IMR-90 (cell line): Measurements from ENCODE around the gene LGI2. TPM values are rescaled to one million over a fixed set of nuclear protein-coding genes. Genes with fewer than 3 reads are reported as not detected.

ENCODE experiments used
- ATAC-seq: fragments of 200-7000 bp; cut with Tn5 transposase; 2 replicates; pipeline ENCODE4 v1.9.1; 2020; ENCODE audit warnings: low read depth, mild to moderate bottlenecking, moderate library complexity
- BruUV-seq: library from RNA; stranded (reverse); fragments of 400-500 nt; replicated peaks from 2 replicates; lab custom pipeline; 2021; lab: Mats Ljungman, UMichigan
- CTCF ChIA-PET: fragments of 300-600 bp; formaldehyde crosslinking; extraction: SDS; loops from one replicate; lab custom pipeline; 2021; ENCODE audit warnings: antibody characterized with exemption; lab: Yijun Ruan, JAX
- POLR2A ChIA-PET: fragments of 300-600 bp; sonication (Branson Sonifier 250); formaldehyde crosslinking; loops from one replicate; lab custom pipeline; 2022; ENCODE audit warnings: antibody characterized with exemption; ENCODE audit not compliant: unreplicated experiment; lab: Charles Lee
- DNase-seq: peaks from one replicate; pipeline ENCODE4 v3.0.0; 2013
- H2AFZ ChIP-seq: replicated peaks from 2 replicates; pipeline ENCODE3; 2013; ENCODE audit warnings: low read length, mild to moderate bottlenecking; ENCODE audit not compliant: poor library complexity
- H2AK5ac ChIP-seq: 2 replicates; pipeline ENCODE4 v1.6.1; 2013; ENCODE audit warnings: low read depth, low read length, inconsistent platforms
- H2AK9ac ChIP-seq: replicated peaks from 2 replicates; pipeline ENCODE3; 2013; ENCODE audit warnings: mild to moderate bottlenecking, low read depth, low read length, moderate library complexity; ENCODE audit not compliant: poor library complexity
- H2BK120ac ChIP-seq: 2 replicates; pipeline ENCODE4 v1.6.1; 2013; ENCODE audit warnings: low read depth, low read length, inconsistent platforms
- H2BK15ac ChIP-seq: 3 replicates; pipeline ENCODE4 v1.6.1; 2013; ENCODE audit warnings: low read depth, low read length, inconsistent platforms
- H2BK20ac ChIP-seq: 2 replicates; pipeline ENCODE4 v1.6.1; 2013; ENCODE audit warnings: low read depth, mild to moderate bottlenecking, inconsistent platforms, low read length, moderate library complexity
- H2BK5ac ChIP-seq: 2 replicates; pipeline ENCODE4 v1.6.1; 2013; ENCODE audit warnings: mild to moderate bottlenecking, low read depth, low read length, inconsistent platforms; ENCODE audit not compliant: poor library complexity, severe bottlenecking
- H3K14ac ChIP-seq: replicated peaks from 2 replicates; pipeline ENCODE4 v1.6.1; 2013; ENCODE audit warnings: low read depth, low read length, inconsistent platforms
- H3K18ac ChIP-seq: 2 replicates; pipeline ENCODE4 v1.6.1; 2013; ENCODE audit warnings: low read depth, low read length, control low read depth
- H3K23ac ChIP-seq: 2 replicates; pipeline ENCODE4 v1.6.1; 2013; ENCODE audit warnings: low read depth, low read length, inconsistent platforms
- H3K27ac ChIP-seq: 2 replicates; pipeline ENCODE4 v1.5.1; 2013; ENCODE audit warnings: mild to moderate bottlenecking, control low read depth, low read length; ENCODE audit not compliant: insufficient read depth
- H3K27me3 ChIP-seq: 2 replicates; pipeline ENCODE4 v1.6.1; 2013; ENCODE audit warnings: low read length; ENCODE audit not compliant: control insufficient read depth, insufficient read depth
- H3K36me3 ChIP-seq: 2 replicates; pipeline ENCODE4 v1.6.1; 2013; ENCODE audit warnings: low read length, mixed read lengths; ENCODE audit not compliant: control insufficient read depth, insufficient read depth
- H3K4ac ChIP-seq: 2 replicates; pipeline ENCODE4 v1.6.1; 2013; ENCODE audit warnings: low read depth, low read length, inconsistent platforms
- H3K4me1 ChIP-seq: 2 replicates; pipeline ENCODE4 v1.6.1; 2013; ENCODE audit warnings: low read length, mixed read lengths; ENCODE audit not compliant: control insufficient read depth, insufficient read depth
- H3K4me2 ChIP-seq: 2 replicates; pipeline ENCODE4 v1.6.1; 2013; ENCODE audit warnings: low read depth, mild to moderate bottlenecking, control low read depth, low read length, moderate library complexity
- H3K4me3 ChIP-seq: 2 replicates; pipeline ENCODE4 v1.5.1; 2013; ENCODE audit warnings: low read depth, mild to moderate bottlenecking, control low read depth, low read length, moderate library complexity; ENCODE audit not compliant: insufficient read depth
- H3K56ac ChIP-seq: 2 replicates; pipeline ENCODE4 v1.6.1; 2013; ENCODE audit warnings: low read length, inconsistent platforms; ENCODE audit not compliant: insufficient read depth; ENCODE audit errors: extremely low read depth
- H3K79me1 ChIP-seq, 2 experiments: 2 replicates each; pipeline ENCODE4 v1.6.1; 2013; ENCODE audit warnings: low read length in 2 of 2, inconsistent platforms in 1 of 2, low read depth in 1 of 2
- H3K9ac ChIP-seq: 2 replicates; pipeline ENCODE4 v1.6.1; 2013; ENCODE audit warnings: low read depth, low read length, control low read depth
- H3K9me1 ChIP-seq: 2 replicates; pipeline ENCODE4 v1.6.1; 2013; ENCODE audit warnings: low read length, inconsistent platforms; ENCODE audit not compliant: insufficient read depth
- H3K9me3 ChIP-seq: 2 replicates; pipeline ENCODE4 v1.6.1; 2013; ENCODE audit warnings: low read length; ENCODE audit not compliant: control insufficient read depth, insufficient read depth
- H4K20me1 ChIP-seq: 2 replicates; pipeline ENCODE4 v1.6.1; 2013; ENCODE audit warnings: low read length, inconsistent platforms; ENCODE audit not compliant: insufficient read depth
- H4K5ac ChIP-seq: 2 replicates; pipeline ENCODE4 v1.6.1; 2013; ENCODE audit warnings: mild to moderate bottlenecking, low read depth, low read length, control low read depth
- H4K8ac ChIP-seq, 2 experiments: 2 replicates each; pipeline ENCODE4 v1.6.1; 2013; ENCODE audit warnings: low read depth in 2 of 2, low read length in 2 of 2, control low read depth in 1 of 2, inconsistent platforms in 1 of 2
- H4K91ac ChIP-seq: 2 replicates; pipeline ENCODE4 v1.6.1; 2013; ENCODE audit warnings: low read depth, low read length, inconsistent platforms; ENCODE audit not compliant: insufficient read depth
- BHLHE40 ChIP-seq: fragments of 150-350 bp; IDR thresholded peaks from 2 replicates; pipeline ENCODE4 v1.6.1; 2016; ENCODE audit warnings: mild to moderate bottlenecking, low read depth, low read length
- CEBPB ChIP-seq: IDR thresholded peaks from 2 replicates; pipeline ENCODE4 v1.6.1; 2012; ENCODE audit warnings: low read depth, low read length, improper control_type of control experiment
- CHD1 ChIP-seq: IDR thresholded peaks from 2 replicates; pipeline ENCODE4 v1.6.1; 2012; ENCODE audit warnings: low read depth, low read length, improper control_type of control experiment
- FOS ChIP-seq: fragments of 150-350 bp; IDR thresholded peaks from 2 replicates; pipeline ENCODE4 v1.6.1; 2016; ENCODE audit warnings: low read depth, low read length
- MAFK ChIP-seq: IDR thresholded peaks from 2 replicates; pipeline ENCODE4 v1.6.1; 2012; ENCODE audit warnings: low read depth, low read length, improper control_type of control experiment
- MAZ ChIP-seq: IDR thresholded peaks from 2 replicates; pipeline ENCODE4 v1.6.1; 2012; ENCODE audit warnings: low read depth, mild to moderate bottlenecking, low read length, improper control_type of control experiment, moderate library complexity, borderline replicate concordance
- MXI1 ChIP-seq: IDR thresholded peaks from 2 replicates; pipeline ENCODE4 v1.6.1; 2012; ENCODE audit warnings: low read depth, mild to moderate bottlenecking, low read length, moderate library complexity, borderline replicate concordance
- NFE2L2 ChIP-seq: fragments of 150-350 bp; IDR thresholded peaks from 2 replicates; pipeline ENCODE4 v1.6.1; 2016; ENCODE audit warnings: low read depth, mild to moderate bottlenecking, low read length
- POLR2A ChIP-seq: IDR thresholded peaks from 2 replicates; pipeline ENCODE4 v1.6.1; 2012; ENCODE audit warnings: mild to moderate bottlenecking, low read depth, low read length
- RAD21 ChIP-seq: IDR thresholded peaks from 2 replicates; pipeline ENCODE4 v1.6.1; 2012; ENCODE audit warnings: low read length, improper control_type of control experiment
- RCOR1 ChIP-seq: IDR thresholded peaks from 2 replicates; pipeline ENCODE4 v1.6.1; 2012; ENCODE audit warnings: mild to moderate bottlenecking, low read length, improper control_type of control experiment; ENCODE audit not compliant: insufficient replicate concordance
- RFX5 ChIP-seq: IDR thresholded peaks from 2 replicates; pipeline ENCODE4 v1.8.0; 2012; ENCODE audit warnings: low read depth, mild to moderate bottlenecking, low read length, moderate library complexity
- SMC3 ChIP-seq: fragments of 150-350 bp; IDR thresholded peaks from 2 replicates; pipeline ENCODE4 v1.6.1; 2016; ENCODE audit warnings: low read depth, mild to moderate bottlenecking, antibody characterized with exemption, low read length, moderate library complexity
- WGBS, 2 experiments: methylation state at CpG; one replicate each; pipeline versions ENCODE4 v1.1.5 to v1.1.7; 2013; ENCODE audit warnings: missing lambda C conversion rate in 2 of 2; ENCODE audit not compliant: insufficient read length in 1 of 2; ENCODE audit errors: extremely low coverage in 2 of 2; 5-methylcytosine and 5-hydroxymethylcytosine counted together
- dilution Hi-C: fragments of 300-500 bp; cut with HindIII; formaldehyde crosslinking; loops from one replicate; pipeline ENCODE4 v1.14.3; 2018; ENCODE audit warnings: low sequenced_read_pairs; ENCODE audit not compliant: unreplicated experiment
- in situ Hi-C: fragments of 300-500 bp; cut with MboI; formaldehyde crosslinking; loops from 3 replicates; pipeline ENCODE4 v1.14.3; 2019; ENCODE audit warnings: low sequenced_read_pairs, inconsistent platforms, mixed read lengths
- intact Hi-C: fragments of 100-400 bp; cut with micrococcal nuclease; formaldehyde crosslinking; loops from 2 replicates; pipeline ENCODE4 v1.10.0; 2022
- polyA plus RNA-seq, 3 experiments: library from polyadenylated mRNA; depleted of rRNA; stranded (reverse); fragments of >200 nt; gene quantifications; 2 replicates each; pipeline ENCODE4 v1.2.3, GENCODE V29; 2012; ENCODE audit warnings: low replicate concordance in 1 of 3
- total RNA-seq: library from RNA; depleted of rRNA; stranded (reverse); fragments of >200 nt; gene quantifications from 2 replicates; pipeline ENCODE4 v1.2.3, GENCODE V29; 2012
- TF ChIP-seq, protein P1 (sequence below): fragments of 150-350 bp; IDR thresholded peaks from 2 replicates; pipeline ENCODE4 v1.6.1; 2016; ENCODE audit warnings: low read depth, mild to moderate bottlenecking, low read length, moderate library complexity, borderline replicate concordance
- TF ChIP-seq, protein P2 (sequence below): conservative IDR thresholded peaks from 2 replicates; pipeline ENCODE4 v1.5.1; 2012; ENCODE audit warnings: mild to moderate bottlenecking, low read depth, low read length, improper control_type of control experiment
- TF ChIP-seq, protein P3 (sequence below): fragments of 150-350 bp; IDR thresholded peaks from 2 replicates; pipeline ENCODE4 v1.6.1; 2017; ENCODE audit warnings: mild to moderate bottlenecking, antibody characterized with exemption, low read length, low read depth

Gene LGI2
- total and polyA plus RNA-seq, 2 of the 4 experiments (the other 2 are of a cell fraction) = not detected

DNA sequence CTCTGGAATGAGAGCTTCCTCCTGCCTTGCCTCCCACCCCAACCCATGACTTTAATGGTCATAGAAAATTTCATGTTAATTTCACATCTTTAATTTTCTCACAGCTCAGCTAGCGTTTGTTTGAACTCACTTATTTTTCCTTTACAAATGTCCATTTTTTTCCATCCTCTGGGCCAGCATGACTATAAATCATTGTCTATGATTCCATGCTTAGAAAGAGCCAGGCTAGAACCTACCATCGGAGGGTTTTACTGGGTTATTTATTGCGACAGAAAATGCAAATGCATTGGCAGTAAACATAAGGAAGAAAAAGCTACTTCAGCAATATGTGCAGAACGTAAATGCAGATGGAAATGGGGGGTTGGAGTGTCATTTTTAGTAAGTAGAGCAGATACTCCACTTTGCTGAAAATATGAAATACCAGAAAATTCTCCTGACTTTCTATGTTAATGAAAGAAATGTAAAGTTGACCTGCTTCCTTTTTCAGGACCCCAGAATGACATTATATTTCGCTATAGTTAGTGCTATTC is 37.1 kb downstream of the LGI2 start:
- in situ Hi-C loops (loop anchor here (25.0 kb wide), 1 partner anchor 369 kb away; no protein-coding TSS in a partner anchor), intact Hi-C loops (no loop called here), dilution Hi-C loops (no loop called here)
- no peak overlapping the region for H2AFZ ChIP-seq
- ATAC-seq (no peak), DNase-seq (no peak)
- no peaks in the 10 kb centered on the region for H4K20me1 ChIP-seq
- H3K4ac ChIP-seq = no peak overlapping the region
- no peak overlapping the region for H3K4me3 ChIP-seq
- H3K18ac ChIP-seq = no peak overlapping the region
- H3K56ac ChIP-seq = no peak overlapping the region
- H4K5ac ChIP-seq = no peak overlapping the region
- H2BK5ac ChIP-seq = no peak overlapping the region
- H3K27ac ChIP-seq = no peak overlapping the region
- H4K8ac ChIP-seq = no peak overlapping the region
- H2BK20ac ChIP-seq = no peak overlapping the region
- CTCF ChIA-PET = interaction anchor here (0.5 to 0.8 kb wide), 3 partner anchors 13 to 63 kb away, joined by 3 to 4 read pairs (median 3); no protein-coding TSS in a partner anchor
- no peak overlapping the region for H2BK15ac ChIP-seq
- no peak overlapping the region for H3K9ac ChIP-seq
- H4K91ac ChIP-seq = no peak overlapping the region
- no peak overlapping the region for H3K23ac ChIP-seq
- no CpG with 5 or more reads among the region's 5 CpGs for WGBS, 2 experiments
- H3K9me3 ChIP-seq = no peaks in the 10 kb centered on the region
- H2BK120ac ChIP-seq = no peak overlapping the region
- TF ChIP-seq MXI1 (no peak), NFE2L2 (no peak), RFX5 (no peak), SMC3 (no peak), MAFK (no peak), CEBPB (no peak), MAZ (no peak), BHLHE40 (no peak), RAD21 (no peak), CHD1 (no peak), POLR2A (no peak), RCOR1 (no peak), FOS (no peak)
- TF ChIP-seq, protein P1, sequence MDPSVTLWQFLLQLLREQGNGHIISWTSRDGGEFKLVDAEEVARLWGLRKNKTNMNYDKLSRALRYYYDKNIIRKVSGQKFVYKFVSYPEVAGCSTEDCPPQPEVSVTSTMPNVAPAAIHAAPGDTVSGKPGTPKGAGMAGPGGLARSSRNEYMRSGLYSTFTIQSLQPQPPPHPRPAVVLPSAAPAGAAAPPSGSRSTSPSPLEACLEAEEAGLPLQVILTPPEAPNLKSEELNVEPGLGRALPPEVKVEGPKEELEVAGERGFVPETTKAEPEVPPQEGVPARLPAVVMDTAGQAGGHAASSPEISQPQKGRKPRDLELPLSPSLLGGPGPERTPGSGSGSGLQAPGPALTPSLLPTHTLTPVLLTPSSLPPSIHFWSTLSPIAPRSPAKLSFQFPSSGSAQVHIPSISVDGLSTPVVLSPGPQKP = no peak
- TF ChIP-seq, protein P2, sequence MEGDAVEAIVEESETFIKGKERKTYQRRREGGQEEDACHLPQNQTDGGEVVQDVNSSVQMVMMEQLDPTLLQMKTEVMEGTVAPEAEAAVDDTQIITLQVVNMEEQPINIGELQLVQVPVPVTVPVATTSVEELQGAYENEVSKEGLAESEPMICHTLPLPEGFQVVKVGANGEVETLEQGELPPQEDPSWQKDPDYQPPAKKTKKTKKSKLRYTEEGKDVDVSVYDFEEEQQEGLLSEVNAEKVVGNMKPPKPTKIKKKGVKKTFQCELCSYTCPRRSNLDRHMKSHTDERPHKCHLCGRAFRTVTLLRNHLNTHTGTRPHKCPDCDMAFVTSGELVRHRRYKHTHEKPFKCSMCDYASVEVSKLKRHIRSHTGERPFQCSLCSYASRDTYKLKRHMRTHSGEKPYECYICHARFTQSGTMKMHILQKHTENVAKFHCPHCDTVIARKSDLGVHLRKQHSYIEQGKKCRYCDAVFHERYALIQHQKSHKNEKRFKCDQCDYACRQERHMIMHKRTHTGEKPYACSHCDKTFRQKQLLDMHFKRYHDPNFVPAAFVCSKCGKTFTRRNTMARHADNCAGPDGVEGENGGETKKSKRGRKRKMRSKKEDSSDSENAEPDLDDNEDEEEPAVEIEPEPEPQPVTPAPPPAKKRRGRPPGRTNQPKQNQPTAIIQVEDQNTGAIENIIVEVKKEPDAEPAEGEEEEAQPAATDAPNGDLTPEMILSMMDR = no peak
- TF ChIP-seq, protein P3, sequence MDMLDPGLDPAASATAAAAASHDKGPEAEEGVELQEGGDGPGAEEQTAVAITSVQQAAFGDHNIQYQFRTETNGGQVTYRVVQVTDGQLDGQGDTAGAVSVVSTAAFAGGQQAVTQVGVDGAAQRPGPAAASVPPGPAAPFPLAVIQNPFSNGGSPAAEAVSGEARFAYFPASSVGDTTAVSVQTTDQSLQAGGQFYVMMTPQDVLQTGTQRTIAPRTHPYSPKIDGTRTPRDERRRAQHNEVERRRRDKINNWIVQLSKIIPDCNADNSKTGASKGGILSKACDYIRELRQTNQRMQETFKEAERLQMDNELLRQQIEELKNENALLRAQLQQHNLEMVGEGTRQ = no peak
- no peak overlapping the region for H2AK5ac ChIP-seq
- no peak overlapping the region for H3K4me2 ChIP-seq
- POLR2A ChIA-PET = no interaction called here
- H2AK9ac ChIP-seq = no peak overlapping the region
- no peaks in the 10 kb centered on the region for H3K36me3 ChIP-seq
- H3K14ac ChIP-seq = no peak overlapping the region
- no peaks in the 10 kb centered on the region for H3K79me1 ChIP-seq
- no peaks in the 10 kb centered on the region for H3K9me1 ChIP-seq
- no TSS peak for BruUV-seq
- no peaks in the 10 kb centered on the region for H3K4me1 ChIP-seq
- peaks cover 7% of the 10 kb centered on the region for H3K27me3 ChIP-seq
